ENCODE measurements around the gene UBXN11.
A peak's percentile ranks its signal among the peaks of the same experiment; 100 is the strongest.

Gene UBXN11

DNA sequence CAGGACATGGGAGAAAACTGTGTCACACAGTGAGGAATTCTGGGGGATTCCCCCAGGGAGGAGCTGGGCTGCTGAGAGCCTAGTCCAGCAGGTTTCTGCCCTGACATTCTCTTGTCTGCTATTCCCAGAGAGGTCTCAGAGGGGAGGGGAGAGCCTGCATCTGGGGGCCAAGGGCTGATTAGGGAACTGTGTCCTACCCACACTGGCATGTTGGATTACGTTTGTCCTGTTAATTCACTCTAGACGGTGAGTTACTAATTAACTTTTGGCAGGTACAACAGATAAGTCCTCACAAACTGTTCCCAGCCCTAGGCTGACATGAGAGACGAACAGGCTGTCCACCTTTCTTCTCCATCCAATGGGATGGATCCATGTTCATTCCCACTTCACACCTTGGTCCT is 29.2 kb downstream of the UBXN11 start:
- Histone ChIP-seq H3K27ac (ENCODE audit: low read length) (no peak overlapping the region; the same call in 1 of the 2 replicates), H3K9ac (ENCODE audit: low read depth, low read length) (no peak overlapping the region), H3K27me3 (ENCODE audit: insufficient read depth, low read length, poor library complexity) (no peaks in the 10 kb centered on the region), H3K4me2 (ENCODE audit: insufficient read depth, low read length) (no peak overlapping the region), H3K36me3 (ENCODE audit: insufficient read depth, low read length) (peaks cover 72% of the 10 kb centered on the region), H3K79me2 (ENCODE audit: insufficient read depth, low read length) (peaks cover 32% of the 10 kb centered on the region), H3K4me3 (ENCODE audit: low read depth in 1 of 2, low read length in 2 of 2) (no peak overlapping the region), H3K4me1 (ENCODE audit: insufficient read depth, low read length) (peaks cover 45% of the 10 kb centered on the region), H2AFZ (ENCODE audit: low read depth, low read length) (no peak overlapping the region), H4K20me1 (ENCODE audit: insufficient read depth, low read length) (peaks cover 22% of the 10 kb centered on the region; the same call in 1 of the 2 replicates), H3K9me3 (ENCODE audit: insufficient read depth, low read length, severe bottlenecking) (no peaks in the 10 kb centered on the region)
- no peak for ATAC-seq (ENCODE audit: insufficient read depth, low read depth)
- no peak for DNase-seq
- TF ChIP-seq, protein P1, sequence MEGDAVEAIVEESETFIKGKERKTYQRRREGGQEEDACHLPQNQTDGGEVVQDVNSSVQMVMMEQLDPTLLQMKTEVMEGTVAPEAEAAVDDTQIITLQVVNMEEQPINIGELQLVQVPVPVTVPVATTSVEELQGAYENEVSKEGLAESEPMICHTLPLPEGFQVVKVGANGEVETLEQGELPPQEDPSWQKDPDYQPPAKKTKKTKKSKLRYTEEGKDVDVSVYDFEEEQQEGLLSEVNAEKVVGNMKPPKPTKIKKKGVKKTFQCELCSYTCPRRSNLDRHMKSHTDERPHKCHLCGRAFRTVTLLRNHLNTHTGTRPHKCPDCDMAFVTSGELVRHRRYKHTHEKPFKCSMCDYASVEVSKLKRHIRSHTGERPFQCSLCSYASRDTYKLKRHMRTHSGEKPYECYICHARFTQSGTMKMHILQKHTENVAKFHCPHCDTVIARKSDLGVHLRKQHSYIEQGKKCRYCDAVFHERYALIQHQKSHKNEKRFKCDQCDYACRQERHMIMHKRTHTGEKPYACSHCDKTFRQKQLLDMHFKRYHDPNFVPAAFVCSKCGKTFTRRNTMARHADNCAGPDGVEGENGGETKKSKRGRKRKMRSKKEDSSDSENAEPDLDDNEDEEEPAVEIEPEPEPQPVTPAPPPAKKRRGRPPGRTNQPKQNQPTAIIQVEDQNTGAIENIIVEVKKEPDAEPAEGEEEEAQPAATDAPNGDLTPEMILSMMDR (IDR thresholded peaks at IDR 0.05; ENCODE audit: borderline replicate concordance, extremely low read depth, low read length, poor library complexity, severe bottlenecking): no peak
- TF ChIP-seq EZH2 (IDR thresholded peaks at IDR 0.05; ENCODE audit: borderline replicate concordance, low read depth, low read length, severe bottlenecking): no peak

DNA sequence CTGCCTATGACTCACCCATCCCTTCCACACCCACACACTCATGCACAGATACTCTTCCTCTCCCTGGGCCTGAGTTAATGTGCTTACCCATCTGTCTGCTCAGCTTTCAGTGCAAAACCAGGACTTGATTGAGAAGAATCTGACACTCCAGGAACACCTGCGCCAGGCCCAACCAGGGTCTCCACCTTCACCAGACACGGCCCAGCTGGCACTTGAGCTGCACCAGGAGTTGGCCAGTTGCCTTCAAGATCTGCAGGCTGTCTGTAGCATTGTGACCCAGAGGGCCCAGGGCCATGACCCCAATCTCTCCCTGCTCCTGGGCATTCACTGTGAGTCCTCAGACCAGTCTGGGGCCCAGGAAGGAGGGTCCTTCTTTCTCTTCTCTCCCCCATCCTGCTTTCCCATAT is 30.0 kb downstream of the UBXN11 start:
- Histone ChIP-seq H3K27ac (ENCODE audit: low read length) (peak overlapping the region; percentile 24; the same call in 1 of the 2 replicates), H3K27me3 (ENCODE audit: insufficient read depth, low read length, poor library complexity) (no peaks in the 10 kb centered on the region), H3K4me3 (ENCODE audit: low read depth in 1 of 2, low read length in 2 of 2) (no peak overlapping the region), H2AFZ (ENCODE audit: low read depth, low read length) (no peak overlapping the region), H4K20me1 (ENCODE audit: insufficient read depth, low read length) (peaks cover 16% of the 10 kb centered on the region; the same call in 1 of the 2 replicates), H3K36me3 (ENCODE audit: insufficient read depth, low read length) (peaks cover 75% of the 10 kb centered on the region), H3K9ac (ENCODE audit: low read depth, low read length) (0 out of 2 replicates have a peak overlapping the region, but pooled peaks have one; percentile 4), H3K4me1 (ENCODE audit: insufficient read depth, low read length) (peaks cover 39% of the 10 kb centered on the region), H3K79me2 (ENCODE audit: insufficient read depth, low read length) (peaks cover 26% of the 10 kb centered on the region), H3K9me3 (ENCODE audit: insufficient read depth, low read length, severe bottlenecking) (no peaks in the 10 kb centered on the region), H3K4me2 (ENCODE audit: insufficient read depth, low read length) (no peak overlapping the region)
- DNase-seq: no peak
- TF ChIP-seq EZH2 (IDR thresholded peaks at IDR 0.05; ENCODE audit: borderline replicate concordance, low read depth, low read length, severe bottlenecking): no peak
- TF ChIP-seq, protein P1 (IDR thresholded peaks at IDR 0.05; ENCODE audit: borderline replicate concordance, extremely low read depth, low read length, poor library complexity, severe bottlenecking): no peak
- no peak for ATAC-seq (ENCODE audit: insufficient read depth, low read depth)

DNA sequence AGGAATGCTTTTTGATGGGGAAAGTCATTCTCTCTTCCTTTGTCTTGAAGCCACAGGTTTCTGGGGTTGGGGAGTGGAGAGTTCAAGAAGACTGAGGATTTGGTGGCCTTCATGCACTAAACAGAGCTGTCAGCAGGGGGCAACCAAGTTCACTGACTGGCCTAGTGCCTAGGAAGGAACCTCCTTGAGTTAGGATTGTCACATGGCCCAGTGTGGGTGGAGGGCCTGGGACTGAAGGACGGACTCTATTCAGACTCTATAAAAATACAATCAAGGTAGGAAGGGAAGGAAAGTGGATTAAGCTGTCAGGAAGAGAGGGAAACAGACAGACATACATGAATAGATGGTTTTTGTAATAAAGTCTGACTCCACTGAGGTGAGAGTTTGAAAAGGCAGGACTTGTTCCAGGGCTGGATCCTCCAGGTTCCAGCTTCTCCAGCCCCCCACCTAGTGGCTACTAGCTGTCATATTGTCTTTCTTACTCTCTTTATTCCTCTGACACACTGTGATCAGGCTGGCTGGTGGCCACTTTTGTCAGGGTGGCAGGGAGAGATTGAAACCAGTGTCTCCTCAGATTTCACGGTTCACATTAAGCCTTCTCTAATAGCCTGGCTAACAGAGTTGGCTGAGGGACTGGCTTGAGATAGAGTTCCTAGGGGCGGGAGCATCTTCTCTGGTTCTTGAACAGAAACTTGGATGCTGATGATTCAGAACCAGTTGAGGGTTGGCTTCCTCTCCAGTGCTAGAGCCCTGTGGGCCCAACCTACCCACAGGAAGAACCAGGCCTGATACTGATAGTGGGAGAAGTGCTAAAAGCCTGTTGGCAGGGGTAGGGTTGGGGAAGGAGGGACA is 30.6 kb downstream of the UBXN11 start:
- Histone ChIP-seq H3K4me2 (ENCODE audit: insufficient read depth, low read length) (no peak overlapping the region), H3K4me3 (ENCODE audit: low read depth in 1 of 2, low read length in 2 of 2) (no peak overlapping the region), H3K36me3 (ENCODE audit: insufficient read depth, low read length) (peaks cover 75% of the 10 kb centered on the region), H3K27me3 (ENCODE audit: insufficient read depth, low read length, poor library complexity) (no peaks in the 10 kb centered on the region), H2AFZ (ENCODE audit: low read depth, low read length) (no peak overlapping the region), H3K4me1 (ENCODE audit: insufficient read depth, low read length) (peaks cover 32% of the 10 kb centered on the region), H3K9me3 (ENCODE audit: insufficient read depth, low read length, severe bottlenecking) (no peaks in the 10 kb centered on the region), H3K27ac (ENCODE audit: low read length) (peak overlapping the region; percentile 24), H4K20me1 (ENCODE audit: insufficient read depth, low read length) (peaks cover 10% of the 10 kb centered on the region; the same call in 1 of the 2 replicates), H3K9ac (ENCODE audit: low read depth, low read length) (0 out of 2 replicates have a peak overlapping the region, but pooled peaks have one; percentile 4), H3K79me2 (ENCODE audit: insufficient read depth, low read length) (peaks cover 20% of the 10 kb centered on the region)
- DNase-seq (peak; percentile 80), ATAC-seq (ENCODE audit: insufficient read depth, low read depth) (peak; percentile 25; the same call in 2 of the 3 replicates)
- TF ChIP-seq, protein P1 (IDR thresholded peaks at IDR 0.05; ENCODE audit: borderline replicate concordance, extremely low read depth, low read length, poor library complexity, severe bottlenecking): peak; percentile 88
- no peak for TF ChIP-seq EZH2 (IDR thresholded peaks at IDR 0.05; ENCODE audit: borderline replicate concordance, low read depth, low read length, severe bottlenecking)

Measured in DND-41 (cell line).